HG03280 (cell line): ENCODE measurements around the gene TMEM154.

Source experiments
- ATAC-seq: cut with Tn5 transposase; IDR thresholded peaks from one replicate; pipeline ENCODE4 v1.9.1; 2021; ENCODE audit warnings: mild to moderate bottlenecking, moderate library complexity; ENCODE audit not compliant: unreplicated experiment

Gene TMEM154

GRCh38 chr4:152696764-152697261, 17.0 kb upstream of the TMEM154 start:
- peak; percentile 99 for ATAC-seq

GRCh38 chr4:152693871-152694270, 14.1 kb upstream of the TMEM154 start:
- no peak for ATAC-seq

GRCh38 chr4:152691761-152692160, 12.0 kb upstream of the TMEM154 start:
- ATAC-seq, result no peak

GRCh38 chr4:152690706-152691651, 11.2 kb upstream of the TMEM154 start:
- ATAC-seq, result no peak

- ATAC-seq, result no peak
These were observed 10.1 kb upstream of the TMEM154 start for GRCh38 chr4:152689615-152690501.

GRCh38 chr4:152687974-152688599, 8.3 kb upstream of the TMEM154 start:
- no peak for ATAC-seq

- no peak for ATAC-seq
These were observed 6.7 kb upstream of the TMEM154 start for GRCh38 chr4:152686452-152687013.

- no peak for ATAC-seq
These were observed 4.8 kb upstream of the TMEM154 start for GRCh38 chr4:152684587-152684986.

GRCh38 chr4:152684007-152684406, 4.2 kb upstream of the TMEM154 start:
- ATAC-seq, result peak; percentile 40

GRCh38 chr4:152682143-152682941, 2.5 kb upstream of the TMEM154 start:
- ATAC-seq, result no peak

- no peak for ATAC-seq
These were observed 1.3 kb upstream of the TMEM154 start for GRCh38 chr4:152680988-152681603.

GRCh38 chr4:152678841-152679240, 956 bp downstream of the TMEM154 start:
- no peak for ATAC-seq

GRCh38 chr4:152677117-152677516, 2.7 kb downstream of the TMEM154 start:
- ATAC-seq, result no peak

GRCh38 chr4:152676052-152676854, 3.5 kb downstream of the TMEM154 start:
- no peak for ATAC-seq

- ATAC-seq, result no peak
These were observed 5.4 kb downstream of the TMEM154 start for GRCh38 chr4:152674359-152674758.

- ATAC-seq, result no peak
These were observed 6.3 kb downstream of the TMEM154 start for GRCh38 chr4:152673489-152673888.

- ATAC-seq, result no peak
These were observed 7.3 kb downstream of the TMEM154 start for GRCh38 chr4:152672206-152673092.
